ENCODE results near the gene B4GALT2.

GRCh38 chr1:43985984-43986595, 7.1 kb downstream of the B4GALT2 start:
- TF ChIP-seq GABPA (IDR thresholded peaks at IDR 0.05; ENCODE audit: low read depth): no peak
- TF ChIP-seq POLR2A (IDR thresholded peaks at IDR 0.05; ENCODE audit: low read depth, low read length): no peak
- TF ChIP-seq, protein P1, sequence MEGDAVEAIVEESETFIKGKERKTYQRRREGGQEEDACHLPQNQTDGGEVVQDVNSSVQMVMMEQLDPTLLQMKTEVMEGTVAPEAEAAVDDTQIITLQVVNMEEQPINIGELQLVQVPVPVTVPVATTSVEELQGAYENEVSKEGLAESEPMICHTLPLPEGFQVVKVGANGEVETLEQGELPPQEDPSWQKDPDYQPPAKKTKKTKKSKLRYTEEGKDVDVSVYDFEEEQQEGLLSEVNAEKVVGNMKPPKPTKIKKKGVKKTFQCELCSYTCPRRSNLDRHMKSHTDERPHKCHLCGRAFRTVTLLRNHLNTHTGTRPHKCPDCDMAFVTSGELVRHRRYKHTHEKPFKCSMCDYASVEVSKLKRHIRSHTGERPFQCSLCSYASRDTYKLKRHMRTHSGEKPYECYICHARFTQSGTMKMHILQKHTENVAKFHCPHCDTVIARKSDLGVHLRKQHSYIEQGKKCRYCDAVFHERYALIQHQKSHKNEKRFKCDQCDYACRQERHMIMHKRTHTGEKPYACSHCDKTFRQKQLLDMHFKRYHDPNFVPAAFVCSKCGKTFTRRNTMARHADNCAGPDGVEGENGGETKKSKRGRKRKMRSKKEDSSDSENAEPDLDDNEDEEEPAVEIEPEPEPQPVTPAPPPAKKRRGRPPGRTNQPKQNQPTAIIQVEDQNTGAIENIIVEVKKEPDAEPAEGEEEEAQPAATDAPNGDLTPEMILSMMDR (IDR thresholded peaks at IDR 0.05 in 2 of 3, conservative IDR thresholded peaks at IDR 0.05 in 1 of 3; ENCODE audit: control insufficient read depth in 2 of 3, extremely low read depth in 1 of 3, insufficient read depth in 1 of 3, low read depth in 3 of 3, low read length in 3 of 3): no peak
- TF ChIP-seq MAX (IDR thresholded peaks at IDR 0.05; ENCODE audit: low read depth, low read length): no peak
- no peak for TF ChIP-seq CHD2 (IDR thresholded peaks at IDR 0.05; ENCODE audit: borderline replicate concordance, low read depth, low read length)
- no peak for TF ChIP-seq NBN (IDR thresholded peaks at IDR 0.05)
- TF ChIP-seq ZNF274 (IDR thresholded peaks at IDR 0.05; ENCODE audit: insufficient read depth, insufficient read length): no peak
- TF ChIP-seq HDGF (IDR thresholded peaks at IDR 0.05): no peak
- no peak for TF ChIP-seq GATAD2B (conservative IDR thresholded peaks at IDR 0.05; ENCODE audit: low read depth)

All from GM12878 (cell line).